Keratinocyte (primary cell): Measurements from ENCODE around the gene GPR83. TPM values are rescaled to one million over a fixed set of nuclear protein-coding genes. Genes with fewer than 3 reads are reported as not detected.

Experiments
- DNase-seq: peaks from one replicate; pipeline ENCODE4 v3.0.0-alpha.2; 2011; ENCODE audit warnings: low read depth, missing footprints, low spot score
- FAIRE-seq: peaks from 2 replicates; lab custom pipeline; 2011; peaks lifted over from hg19 to GRCh38; lab: Jason Lieb, UNC
- H2AFZ ChIP-seq: 2 replicates; pipeline ENCODE4 v1.6.0; 2012; ENCODE audit warnings: low read length, control low read depth, inconsistent platforms; ENCODE audit not compliant: control insufficient read depth
- H3K27ac ChIP-seq: 2 replicates; pipeline ENCODE4 v1.5.1; 2011; ENCODE audit warnings: low read length; ENCODE audit not compliant: control insufficient read depth, insufficient read depth
- H3K27me3 ChIP-seq: 3 replicates; pipeline ENCODE4 v1.6.0; 2011; ENCODE audit warnings: low read length; ENCODE audit not compliant: control insufficient read depth, insufficient read depth; ENCODE audit errors: extremely low read depth
- H3K36me3 ChIP-seq, 2 experiments: 2 replicates in 1 of 2; 3 replicates in 1 of 2; pipeline ENCODE4 v1.5.1; 2011; ENCODE audit warnings: low read length in 2 of 2, mild to moderate bottlenecking in 1 of 2; ENCODE audit not compliant: control insufficient read depth in 2 of 2, insufficient read depth in 2 of 2; ENCODE audit errors: extremely low read depth in 1 of 2
- H3K4me1 ChIP-seq: 3 replicates; pipeline ENCODE4 v1.5.1; 2011; ENCODE audit warnings: low read length; ENCODE audit not compliant: control insufficient read depth, insufficient read depth; ENCODE audit errors: extremely low read depth
- H3K4me2 ChIP-seq: 3 replicates; pipeline ENCODE4 v1.6.0; 2011; ENCODE audit warnings: low read depth, low read length; ENCODE audit not compliant: control insufficient read depth, insufficient read depth; ENCODE audit errors: extremely low read depth
- H3K4me3 ChIP-seq, 3 experiments: fragments of 200-600 bp in 1 of 3; sonication (generic) in 1 of 3; 2 replicates in 2 of 3; 3 replicates in 1 of 3; pipeline ENCODE4 v1.5.1; 2011 to 2016; ENCODE audit warnings: low read length in 3 of 3, mild to moderate bottlenecking in 3 of 3, control low read depth in 2 of 3, inconsistent platforms in 1 of 3, low read depth in 1 of 3, mixed read lengths in 1 of 3, mixed run types in 1 of 3, moderate library complexity in 1 of 3; ENCODE audit not compliant: control insufficient read depth in 2 of 3, insufficient read depth in 2 of 3; ENCODE audit errors: extremely low read depth in 1 of 3
- H3K79me2 ChIP-seq: 2 replicates; pipeline ENCODE4 v1.6.0; 2012; ENCODE audit warnings: low read length; ENCODE audit not compliant: control insufficient read depth, insufficient read depth
- H3K9ac ChIP-seq: 3 replicates; pipeline ENCODE4 v1.6.0; 2011; ENCODE audit warnings: low read length; ENCODE audit not compliant: control insufficient read depth, insufficient read depth; ENCODE audit errors: extremely low read depth
- H3K9me1 ChIP-seq: 3 replicates; pipeline ENCODE4 v1.6.0; 2011; ENCODE audit warnings: low read length; ENCODE audit not compliant: control insufficient read depth, insufficient read depth; ENCODE audit errors: extremely low read depth
- H3K9me3 ChIP-seq: 2 replicates; pipeline ENCODE4 v1.5.1; 2012; ENCODE audit warnings: low read depth, low read length; ENCODE audit not compliant: control insufficient read depth
- H4K20me1 ChIP-seq: 3 replicates; pipeline ENCODE4 v1.6.0; 2011; ENCODE audit warnings: low read length; ENCODE audit not compliant: control insufficient read depth, insufficient read depth; ENCODE audit errors: extremely low read depth
- EZH2 ChIP-seq: IDR thresholded peaks from one replicate; pipeline ENCODE4 v1.6.1; 2012; ENCODE audit warnings: inconsistent platforms, mild to moderate bottlenecking, low read length, moderate library complexity
- dilution Hi-C: fragments of 300-500 bp; cut with MboI; formaldehyde crosslinking; loops from one replicate; pipeline ENCODE4 v1.7.0; 2020; ENCODE audit warnings: low sequenced_read_pairs; ENCODE audit not compliant: extremely low pct_ligation_motif_present
- polyA plus RNA-seq, 5 experiments: library from polyadenylated mRNA; depleted of rRNA in 3 of 5; stranded (reverse) in 3 of 5; stranded (forward) in 1 of 5; unstranded in 1 of 5; fragments of >200 nt; gene quantifications; 1 replicate in 1 of 5; 2 replicates in 3 of 5; 3 replicates in 1 of 5; pipeline versions ENCODE4 v1.2.1 to v1.2.3, GENCODE V29; 2011 to 2012; ENCODE audit warnings: missing spikeins in 2 of 5, low read depth in 1 of 5, low replicate concordance in 1 of 5
- TF ChIP-seq, protein P1 (sequence below), 3 experiments: IDR thresholded peaks in 1 of 3; conservative IDR thresholded peaks in 1 of 3; optimal IDR thresholded peaks in 1 of 3; 2 replicates in 2 of 3; 3 replicates in 1 of 3; pipeline versions ENCODE3 to v1.5.1; 2011; ENCODE audit warnings: low read length in 3 of 3, mild to moderate bottlenecking in 3 of 3, moderate library complexity in 2 of 3, control low read depth in 1 of 3, inconsistent platforms in 1 of 3; ENCODE audit not compliant: insufficient read depth in 2 of 3; ENCODE audit errors: extremely low read depth in 1 of 3

The GPR83 gene
- polyA plus RNA-seq, 1 donor (not counting 4 experiments of a cell fraction or from before 2014, with no cell fraction given): 0.04 TPM

DNA sequence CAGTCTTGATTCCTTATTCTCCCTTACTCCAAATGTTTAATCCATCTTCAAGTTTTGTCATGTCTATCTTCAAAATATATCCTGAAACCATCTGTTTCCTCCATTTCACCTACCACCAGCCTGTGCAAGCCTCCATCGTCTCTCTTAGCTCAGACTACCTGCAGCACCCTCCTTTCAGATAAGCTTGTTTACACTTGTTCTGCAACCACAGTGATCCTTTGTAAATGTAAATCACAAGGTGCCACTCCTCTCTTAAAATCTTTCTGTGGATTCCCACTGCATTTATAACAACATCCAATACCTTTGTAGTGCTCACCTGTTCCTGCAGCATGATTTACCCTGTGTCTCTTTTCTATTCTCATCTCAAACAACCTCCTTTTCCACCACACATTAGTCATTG lies 31.8 kb upstream of the GPR83 start:
- dilution Hi-C loops: no loop called here
- no peaks in the 10 kb centered on the region for H3K9me3 ChIP-seq
- H3K79me2 ChIP-seq: no peaks in the 10 kb centered on the region
- TF ChIP-seq, protein P1, sequence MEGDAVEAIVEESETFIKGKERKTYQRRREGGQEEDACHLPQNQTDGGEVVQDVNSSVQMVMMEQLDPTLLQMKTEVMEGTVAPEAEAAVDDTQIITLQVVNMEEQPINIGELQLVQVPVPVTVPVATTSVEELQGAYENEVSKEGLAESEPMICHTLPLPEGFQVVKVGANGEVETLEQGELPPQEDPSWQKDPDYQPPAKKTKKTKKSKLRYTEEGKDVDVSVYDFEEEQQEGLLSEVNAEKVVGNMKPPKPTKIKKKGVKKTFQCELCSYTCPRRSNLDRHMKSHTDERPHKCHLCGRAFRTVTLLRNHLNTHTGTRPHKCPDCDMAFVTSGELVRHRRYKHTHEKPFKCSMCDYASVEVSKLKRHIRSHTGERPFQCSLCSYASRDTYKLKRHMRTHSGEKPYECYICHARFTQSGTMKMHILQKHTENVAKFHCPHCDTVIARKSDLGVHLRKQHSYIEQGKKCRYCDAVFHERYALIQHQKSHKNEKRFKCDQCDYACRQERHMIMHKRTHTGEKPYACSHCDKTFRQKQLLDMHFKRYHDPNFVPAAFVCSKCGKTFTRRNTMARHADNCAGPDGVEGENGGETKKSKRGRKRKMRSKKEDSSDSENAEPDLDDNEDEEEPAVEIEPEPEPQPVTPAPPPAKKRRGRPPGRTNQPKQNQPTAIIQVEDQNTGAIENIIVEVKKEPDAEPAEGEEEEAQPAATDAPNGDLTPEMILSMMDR (optimal IDR thresholded peaks at IDR 0.05 in 1 of 3, IDR thresholded peaks at IDR 0.05 in 1 of 3, conservative IDR thresholded peaks at IDR 0.05 in 1 of 3; ENCODE audit: extremely low read depth in 1 of 3, insufficient read depth in 2 of 3, low read length in 3 of 3): no peak
- no peak for TF ChIP-seq EZH2
- no peaks in the 10 kb centered on the region for H4K20me1 ChIP-seq
- no peak for DNase-seq
- H3K36me3 ChIP-seq: no peaks in the 10 kb centered on the region
- no peak overlapping the region for H2AFZ ChIP-seq
- no peaks in the 10 kb centered on the region for H3K4me1 ChIP-seq
- FAIRE-seq: no peak
- no peak overlapping the region for H3K27ac ChIP-seq
- H3K4me2 ChIP-seq: no peak overlapping the region
- no peaks in the 10 kb centered on the region for H3K27me3 ChIP-seq
- no peaks in the 10 kb centered on the region for H3K9me1 ChIP-seq
- H3K4me3 ChIP-seq: no peak overlapping the region
- H3K9ac ChIP-seq: no peak overlapping the region

DNA sequence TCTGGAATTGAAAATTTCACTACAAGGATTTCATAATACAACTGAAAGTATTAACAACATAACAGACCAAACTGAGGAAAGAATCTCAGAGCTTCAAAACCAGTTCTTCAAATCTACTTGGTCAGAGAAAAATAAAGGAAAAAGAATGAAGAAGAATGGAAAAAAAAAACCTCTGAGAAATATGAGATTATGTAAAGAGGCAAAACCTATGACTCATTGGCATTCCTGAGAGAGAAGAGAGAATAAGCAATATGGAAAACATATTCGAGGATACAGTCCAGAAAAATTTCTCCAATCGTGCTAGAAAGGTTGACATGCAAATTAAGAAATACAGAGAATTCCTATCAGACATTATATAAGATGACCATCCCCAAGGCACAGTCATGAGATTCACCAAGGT lies 23.4 kb upstream of the GPR83 start:
- DNase-seq: no peak
- FAIRE-seq: no peak
- H3K36me3 ChIP-seq: no peaks in the 10 kb centered on the region

More for the DNA sequence above, 23.4 kb upstream of the GPR83 start:
- no peaks in the 10 kb centered on the region for H3K4me1 ChIP-seq
- no peak overlapping the region for H3K27ac ChIP-seq
- H4K20me1 ChIP-seq: no peaks in the 10 kb centered on the region
- H3K27me3 ChIP-seq: no peaks in the 10 kb centered on the region
- dilution Hi-C loops: no loop called here
- no peaks in the 10 kb centered on the region for H3K79me2 ChIP-seq
- no peak overlapping the region for H3K9ac ChIP-seq
- no peaks in the 10 kb centered on the region for H3K9me1 ChIP-seq
- H3K4me2 ChIP-seq: no peak overlapping the region
- TF ChIP-seq, protein P1 (optimal IDR thresholded peaks at IDR 0.05 in 1 of 3, IDR thresholded peaks at IDR 0.05 in 1 of 3, conservative IDR thresholded peaks at IDR 0.05 in 1 of 3; ENCODE audit: extremely low read depth in 1 of 3, insufficient read depth in 2 of 3, low read length in 3 of 3): no peak
- TF ChIP-seq EZH2: no peak
- no peak overlapping the region for H3K4me3 ChIP-seq
- no peaks in the 10 kb centered on the region for H3K9me3 ChIP-seq
- no peak overlapping the region for H2AFZ ChIP-seq
